GM12878 (cell line): ENCODE data around the gene ARSI. TPM values are rescaled to one million over a fixed set of nuclear protein-coding genes. Genes with fewer than 3 reads are reported as not detected.
A peak's percentile ranks its signal among the peaks of the same experiment; 100 is the strongest.

Source experiments
- ATAC-seq: fragments of 200-7000 bp; cut with Tn5 transposase; 3 replicates; pipeline ENCODE4 v1.9.1; 2020; ENCODE audit warnings: mild to moderate bottlenecking, moderate library complexity
- BruUV-seq: library from RNA; stranded (reverse); fragments of 400-500 nt; replicated peaks from 2 replicates; lab custom pipeline; 2021; lab: Mats Ljungman, UMichigan
- CTCF ChIA-PET: fragments of 300-600 bp; sonication (Branson Sonifier 250); formaldehyde crosslinking; extraction: SDS; loops from one replicate; lab custom pipeline; 2021; ENCODE audit warnings: inconsistent platforms; lab: Yijun Ruan, JAX
- POLR2A ChIA-PET: fragments of 350-600 bp; formaldehyde crosslinking; extraction: SDS; loops from one replicate; lab custom pipeline; 2021; ENCODE audit warnings: inconsistent platforms; lab: Charles Lee
- RAD21 ChIA-PET: fragments of 300-600 bp; sonication (Branson Sonifier 250); formaldehyde crosslinking; loops from one replicate; lab custom pipeline; 2023; ENCODE audit warnings: antibody characterized with exemption; ENCODE audit not compliant: unreplicated experiment; lab: Charles Lee
- SMC1A ChIA-PET: fragments of 300-600 bp; sonication (Branson Sonifier 250); formaldehyde crosslinking; loops from one replicate; lab custom pipeline; 2023; ENCODE audit not compliant: unreplicated experiment, uncharacterized antibody; lab: Charles Lee
- DNase-seq: peaks from one replicate; pipeline ENCODE4 v3.0.0-alpha.2; 2011; ENCODE audit warnings: low read depth, low spot score
- FAIRE-seq: peaks from 3 replicates; lab custom pipeline; 2011; peaks lifted over from hg19 to GRCh38; lab: Jason Lieb, UNC
- H2AFZ ChIP-seq: 2 replicates; pipeline ENCODE4 v1.6.0; 2011; ENCODE audit warnings: low read depth, low read length, control low read depth; ENCODE audit not compliant: control insufficient read depth
- H3K27ac ChIP-seq: 2 replicates; pipeline ENCODE4 v1.5.1; 2011; ENCODE audit warnings: control low read depth; ENCODE audit not compliant: control insufficient read depth, insufficient read depth
- H3K27me3 ChIP-seq, 2 experiments: replicated peaks in 1 of 2; 2 replicates each; pipeline versions ENCODE4 v1.6.0 to v1.6.1; 2011; ENCODE audit warnings: low read length in 1 of 2; ENCODE audit not compliant: control insufficient read depth in 2 of 2, insufficient read depth in 2 of 2
- H3K36me3 ChIP-seq, 2 experiments: 2 replicates each; pipeline ENCODE4 v1.5.1; 2011; ENCODE audit warnings: low read length in 1 of 2; ENCODE audit not compliant: control insufficient read depth in 2 of 2, insufficient read depth in 2 of 2
- H3K4me1 ChIP-seq: 2 replicates; pipeline ENCODE4 v1.6.1; 2011; ENCODE audit warnings: mild to moderate bottlenecking, low read length, moderate library complexity, mixed read lengths; ENCODE audit not compliant: control insufficient read depth, insufficient read depth
- H3K4me2 ChIP-seq: 2 replicates; pipeline ENCODE4 v1.6.0; 2011; ENCODE audit warnings: control low read depth; ENCODE audit not compliant: control insufficient read depth, insufficient read depth
- H3K4me3 ChIP-seq: fragments of 200-600 bp; sonication (generic); 2 replicates; pipeline ENCODE4 v1.5.1; 2016
- H3K79me2 ChIP-seq: 2 replicates; pipeline ENCODE4 v1.6.0; 2011; ENCODE audit warnings: low read length; ENCODE audit not compliant: control insufficient read depth, insufficient read depth
- H3K9ac ChIP-seq: 2 replicates; pipeline ENCODE4 v1.8.0; 2011; ENCODE audit warnings: low read length, control low read depth, mixed read lengths; ENCODE audit not compliant: control insufficient read depth, insufficient read depth
- H3K9me3 ChIP-seq: replicated peaks from 3 replicates; pipeline ENCODE4 v1.5.1; 2011; ENCODE audit warnings: mild to moderate bottlenecking, low read length; ENCODE audit not compliant: control insufficient read depth, insufficient read depth
- H4K20me1 ChIP-seq: 2 replicates; pipeline ENCODE4 v1.6.0; 2011; ENCODE audit not compliant: control insufficient read depth, insufficient read depth
- CBX3 ChIP-seq: fragments of 200-600 bp; sonication (generic); IDR thresholded peaks from 2 replicates; pipeline ENCODE4 v1.6.1; 2016; ENCODE audit warnings: low read depth, borderline replicate concordance
- KAT2A ChIP-seq: conservative IDR thresholded peaks from 2 replicates; pipeline ENCODE4 v1.6.1; 2011; ENCODE audit warnings: low read depth, low read length; ENCODE audit not compliant: control insufficient read depth
- RFX5 ChIP-seq: IDR thresholded peaks from 2 replicates; pipeline ENCODE4 v1.6.1; 2011; ENCODE audit warnings: low read depth, low read length, improper control_type of control experiment
- SPI1 ChIP-seq: IDR thresholded peaks from 2 replicates; pipeline ENCODE4 v1.6.1; 2011; ENCODE audit warnings: low read depth, mild to moderate bottlenecking, low read length, moderate library complexity, borderline replicate concordance; ENCODE audit not compliant: insufficient read depth
- YY1 ChIP-seq: IDR thresholded peaks from 2 replicates; pipeline ENCODE4 v1.6.1; 2011; ENCODE audit warnings: low read depth, mild to moderate bottlenecking, low read length
- ZNF622 ChIP-seq: fragments of 450-650 bp; IDR thresholded peaks from 2 replicates; pipeline ENCODE4 v1.6.1; 2017; ENCODE audit warnings: mild to moderate bottlenecking, inconsistent platforms
- WGBS: methylation state at CpG from one replicate; pipeline ENCODE4 v1.1.6; 2016; ENCODE audit warnings: low lambda C conversion rate; ENCODE audit not compliant: insufficient replicate concordance, insufficient coverage; ENCODE audit errors: missing lambda C conversion rate; 5-methylcytosine and 5-hydroxymethylcytosine counted together
- in situ Hi-C: fragments of 300-500 bp; cut with MboI; formaldehyde crosslinking; loops from 9 replicates; pipeline ENCODE4 v1.14.3; 2018; ENCODE audit warnings: mixed read lengths
- intact Hi-C: fragments of 100-400 bp; cut with micrococcal nuclease; formaldehyde crosslinking; loops from one replicate; pipeline ENCODE4 v1.14.2; 2022; ENCODE audit not compliant: unreplicated experiment
- polyA plus RNA-seq, 11 experiments: library from polyadenylated mRNA; depleted of rRNA in 4 of 11; unstranded in 6 of 11; stranded (reverse) in 5 of 11; fragments of >200 nt; fragmentation: Nextera tagmentation in 4 of 11; fragmentation: Illumina TruSeq in 1 of 11; extraction: Ambion mirVana in 4 of 11; extraction: Trizol in 1 of 11; gene quantifications; 1 replicate in 1 of 11; 2 replicates in 10 of 11; pipeline versions ENCODE4 v1.2.1 to v1.2.3, GENCODE V29; 2011 to 2016; ENCODE audit warnings: inconsistent platforms in 2 of 11, missing spikeins in 2 of 11, low read depth in 1 of 11
- total RNA-seq, 4 experiments: library from RNA; depleted of rRNA in 3 of 4; stranded (reverse); fragments of >200 nt in 3 of 4; fragmentation: Illumina TruSeq in 1 of 4; extraction: Trizol in 1 of 4; gene quantifications; 2 replicates each; pipeline versions ENCODE4 v1.2.1 to v1.2.3, GENCODE V29; 2013 to 2021
- TF ChIP-seq, protein P1 (sequence below): fragments of 450-650 bp; conservative IDR thresholded peaks from 2 replicates; pipeline ENCODE4 v1.6.1; 2017; ENCODE audit warnings: mild to moderate bottlenecking, moderate library complexity
- TF ChIP-seq, protein P2 (sequence below): IDR thresholded peaks from 2 replicates; pipeline ENCODE4 v1.6.1; 2011; ENCODE audit warnings: low read depth, mild to moderate bottlenecking, low read length, moderate library complexity, borderline replicate concordance; ENCODE audit errors: extremely low read depth
- TF ChIP-seq, protein P3 (sequence below), 3 experiments: IDR thresholded peaks in 2 of 3; conservative IDR thresholded peaks in 1 of 3; 2 replicates each; pipeline ENCODE4 v1.5.1; 2011; ENCODE audit warnings: low read depth in 3 of 3, low read length in 3 of 3, mild to moderate bottlenecking in 3 of 3, control low read depth in 2 of 3, moderate library complexity in 2 of 3, inconsistent platforms in 1 of 3, mixed read lengths in 1 of 3; ENCODE audit not compliant: control insufficient read depth in 2 of 3, insufficient read depth in 1 of 3; ENCODE audit errors: extremely low read depth in 1 of 3

Gene ARSI
- total and polyA plus RNA-seq, 10 of the 15 experiments (the other 5 are each of a cell fraction or from before 2014, with no cell fraction given) = not detected

DNA sequence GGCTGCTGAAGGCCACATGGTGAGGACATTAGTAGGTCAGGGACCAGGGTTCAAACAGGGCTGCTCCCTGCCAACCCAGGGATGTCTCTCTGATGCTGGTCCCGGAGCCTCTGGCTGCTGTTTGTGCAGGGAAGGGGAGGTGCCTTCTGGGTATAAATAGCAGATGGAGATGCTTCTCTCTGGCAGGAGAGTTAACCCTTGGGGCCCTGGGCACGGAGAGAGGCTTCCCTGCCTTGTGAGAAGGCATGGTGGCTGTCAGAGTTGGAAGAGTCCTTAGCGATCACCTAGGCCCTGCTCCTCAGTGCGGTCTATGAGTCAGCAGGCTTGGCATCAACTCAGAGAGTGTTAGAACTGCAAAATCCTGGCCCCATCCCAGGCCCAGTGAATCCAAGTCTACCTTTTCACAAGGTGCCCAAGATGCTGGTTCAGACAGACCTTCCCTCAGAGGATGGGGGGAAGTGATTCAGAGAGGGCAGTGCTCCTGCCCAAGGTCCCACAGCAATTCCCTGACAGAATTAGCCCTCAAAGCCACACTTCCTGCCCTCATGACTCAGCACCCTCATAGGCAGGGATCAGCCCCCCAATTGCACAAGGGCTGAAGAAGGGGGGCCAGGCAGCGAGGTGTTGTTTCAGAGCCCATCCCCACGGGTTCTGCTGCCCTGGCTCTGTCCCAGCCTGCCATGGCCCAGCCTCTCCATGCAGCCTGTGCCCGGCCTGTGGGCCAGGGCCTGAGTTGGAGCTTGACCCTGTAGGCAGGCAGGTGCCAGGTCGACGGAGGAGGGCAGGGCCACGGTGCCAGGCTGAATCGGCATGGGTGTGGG is 38.7 kb downstream of the ARSI start:
- no peaks in the 10 kb centered on the region for H3K9me3 ChIP-seq
- no peaks in the 10 kb centered on the region for H3K36me3 ChIP-seq
- no peak for DNase-seq
- no peak overlapping the region for H3K27ac ChIP-seq
- no peak overlapping the region for H3K4me2 ChIP-seq
- ChIA-PET SMC1A (no interaction called here), RAD21 (no interaction called here), POLR2A (no interaction called here), CTCF (no interaction called here)
- no TSS peak for BruUV-seq
- 36% methylated on average over 10 of the region's 11 CpGs for WGBS
- no peaks in the 10 kb centered on the region for H3K79me2 ChIP-seq
- FAIRE-seq = no peak
- no peak overlapping the region for H3K9ac ChIP-seq
- ATAC-seq = peak; percentile 40; the same call in 2 of the 3 replicates
- H3K4me1 ChIP-seq = no peaks in the 10 kb centered on the region
- H3K27me3 ChIP-seq = no peaks in the 10 kb centered on the region
- no peaks in the 10 kb centered on the region for H4K20me1 ChIP-seq
- H2AFZ ChIP-seq = no peak overlapping the region
- TF ChIP-seq YY1 (no peak), KAT2A (no peak), RFX5 (no peak), ZNF622 (no peak), CBX3 (no peak), SPI1 (no peak)
- TF ChIP-seq, protein P1, sequence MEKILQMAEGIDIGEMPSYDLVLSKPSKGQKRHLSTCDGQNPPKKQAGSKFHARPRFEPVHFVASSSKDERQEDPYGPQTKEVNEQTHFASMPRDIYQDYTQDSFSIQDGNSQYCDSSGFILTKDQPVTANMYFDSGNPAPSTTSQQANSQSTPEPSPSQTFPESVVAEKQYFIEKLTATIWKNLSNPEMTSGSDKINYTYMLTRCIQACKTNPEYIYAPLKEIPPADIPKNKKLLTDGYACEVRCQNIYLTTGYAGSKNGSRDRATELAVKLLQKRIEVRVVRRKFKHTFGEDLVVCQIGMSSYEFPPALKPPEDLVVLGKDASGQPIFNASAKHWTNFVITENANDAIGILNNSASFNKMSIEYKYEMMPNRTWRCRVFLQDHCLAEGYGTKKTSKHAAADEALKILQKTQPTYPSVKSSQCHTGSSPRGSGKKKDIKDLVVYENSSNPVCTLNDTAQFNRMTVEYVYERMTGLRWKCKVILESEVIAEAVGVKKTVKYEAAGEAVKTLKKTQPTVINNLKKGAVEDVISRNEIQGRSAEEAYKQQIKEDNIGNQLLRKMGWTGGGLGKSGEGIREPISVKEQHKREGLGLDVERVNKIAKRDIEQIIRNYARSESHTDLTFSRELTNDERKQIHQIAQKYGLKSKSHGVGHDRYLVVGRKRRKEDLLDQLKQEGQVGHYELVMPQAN = no peak
- TF ChIP-seq, protein P2, sequence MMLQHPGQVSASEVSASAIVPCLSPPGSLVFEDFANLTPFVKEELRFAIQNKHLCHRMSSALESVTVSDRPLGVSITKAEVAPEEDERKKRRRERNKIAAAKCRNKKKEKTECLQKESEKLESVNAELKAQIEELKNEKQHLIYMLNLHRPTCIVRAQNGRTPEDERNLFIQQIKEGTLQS = no peak
- TF ChIP-seq, protein P3, sequence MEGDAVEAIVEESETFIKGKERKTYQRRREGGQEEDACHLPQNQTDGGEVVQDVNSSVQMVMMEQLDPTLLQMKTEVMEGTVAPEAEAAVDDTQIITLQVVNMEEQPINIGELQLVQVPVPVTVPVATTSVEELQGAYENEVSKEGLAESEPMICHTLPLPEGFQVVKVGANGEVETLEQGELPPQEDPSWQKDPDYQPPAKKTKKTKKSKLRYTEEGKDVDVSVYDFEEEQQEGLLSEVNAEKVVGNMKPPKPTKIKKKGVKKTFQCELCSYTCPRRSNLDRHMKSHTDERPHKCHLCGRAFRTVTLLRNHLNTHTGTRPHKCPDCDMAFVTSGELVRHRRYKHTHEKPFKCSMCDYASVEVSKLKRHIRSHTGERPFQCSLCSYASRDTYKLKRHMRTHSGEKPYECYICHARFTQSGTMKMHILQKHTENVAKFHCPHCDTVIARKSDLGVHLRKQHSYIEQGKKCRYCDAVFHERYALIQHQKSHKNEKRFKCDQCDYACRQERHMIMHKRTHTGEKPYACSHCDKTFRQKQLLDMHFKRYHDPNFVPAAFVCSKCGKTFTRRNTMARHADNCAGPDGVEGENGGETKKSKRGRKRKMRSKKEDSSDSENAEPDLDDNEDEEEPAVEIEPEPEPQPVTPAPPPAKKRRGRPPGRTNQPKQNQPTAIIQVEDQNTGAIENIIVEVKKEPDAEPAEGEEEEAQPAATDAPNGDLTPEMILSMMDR (IDR thresholded peaks at IDR 0.05 in 2 of 3, conservative IDR thresholded peaks at IDR 0.05 in 1 of 3; ENCODE audit: control insufficient read depth in 2 of 3, extremely low read depth in 1 of 3, insufficient read depth in 1 of 3, low read depth in 3 of 3, low read length in 3 of 3) = no peak
- TF ChIP-seq, all 136 proteins: peak for 0
- no peak overlapping the region for H3K4me3 ChIP-seq
- intact Hi-C loops = no loop called here
- in situ Hi-C loops = no loop called here
